HK-2 (cell line): Measurements from ENCODE around the gene HNF4A.
A peak's percentile ranks its signal among the peaks of the same experiment; 100 is the strongest.
"Not testable (repeated sequence)": the region's sequence is repeated elsewhere in the genome, so short reads cannot be mapped to it uniquely, and the experiment has no call there.

Experiments
- DNase-seq: peaks from one replicate; pipeline ENCODE4 v3.0.0-alpha.2; 2018; ENCODE audit not compliant: unreplicated experiment

Gene HNF4A

DNA sequence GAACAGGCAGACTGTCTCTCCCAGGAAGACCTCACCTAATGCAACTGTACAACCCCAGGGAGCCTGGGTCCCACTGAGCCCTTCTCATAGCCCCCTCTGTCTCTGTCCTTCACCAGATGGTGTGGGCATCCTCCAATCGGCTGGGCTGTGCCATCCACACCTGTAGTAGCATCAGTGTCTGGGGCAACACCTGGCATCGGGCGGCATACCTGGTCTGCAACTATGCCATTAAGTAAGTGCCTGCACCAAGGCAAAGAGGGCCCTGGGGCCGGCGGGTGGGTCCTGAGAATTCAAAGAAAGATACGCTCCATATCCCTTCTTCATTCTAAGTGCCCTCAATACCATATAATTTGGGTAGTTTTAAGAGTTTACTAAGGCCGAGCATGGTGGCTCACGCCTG lies 10.4 kb upstream of the HNF4A start:
- DNase-seq: no peak

DNA sequence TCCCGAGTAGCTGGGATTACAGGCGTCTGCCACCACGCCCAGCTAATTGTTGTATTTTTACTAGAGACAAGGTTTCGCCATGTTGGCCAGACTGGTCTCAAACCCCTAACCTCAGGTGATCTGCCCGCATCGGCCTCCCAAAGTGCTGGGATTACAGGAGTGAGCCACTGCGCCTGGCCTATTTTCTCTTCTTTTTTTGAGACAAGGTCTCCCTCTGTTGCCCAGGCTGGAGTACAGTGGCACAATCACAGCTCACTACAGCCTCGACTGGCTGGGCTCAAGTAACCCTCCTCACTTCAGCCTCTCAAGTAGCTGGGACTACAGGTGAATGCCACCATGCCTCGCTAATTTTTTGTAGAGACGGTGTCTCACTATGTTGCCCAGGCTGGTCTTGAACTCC lies 9.6 kb upstream of the HNF4A start:
- DNase-seq: not testable (repeated sequence)

DNA sequence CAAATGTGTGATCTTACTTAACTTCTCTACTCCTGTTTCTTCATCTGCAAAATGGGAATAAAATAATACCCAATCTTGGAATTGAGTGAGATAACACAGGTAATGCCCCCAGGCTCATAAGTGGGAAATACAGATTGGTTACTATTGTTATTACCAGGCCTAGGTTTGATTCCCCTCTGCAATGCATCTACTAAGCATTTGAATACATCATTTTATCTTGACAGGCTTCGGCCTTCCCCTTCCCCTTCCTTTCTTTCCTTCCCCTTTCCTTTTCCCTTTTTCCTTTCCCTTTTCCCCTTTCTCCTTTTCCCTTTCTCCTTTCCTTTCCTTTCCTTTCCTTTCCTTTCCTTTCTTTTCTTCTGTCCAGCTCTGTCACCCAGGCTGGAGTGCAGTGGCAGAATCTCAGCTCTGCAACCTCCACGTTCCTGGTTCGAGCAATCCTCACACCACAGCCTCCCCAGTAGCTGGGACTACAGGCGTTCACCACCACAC lies 7.3 kb upstream of the HNF4A start:
- DNase-seq: no peak

DNA sequence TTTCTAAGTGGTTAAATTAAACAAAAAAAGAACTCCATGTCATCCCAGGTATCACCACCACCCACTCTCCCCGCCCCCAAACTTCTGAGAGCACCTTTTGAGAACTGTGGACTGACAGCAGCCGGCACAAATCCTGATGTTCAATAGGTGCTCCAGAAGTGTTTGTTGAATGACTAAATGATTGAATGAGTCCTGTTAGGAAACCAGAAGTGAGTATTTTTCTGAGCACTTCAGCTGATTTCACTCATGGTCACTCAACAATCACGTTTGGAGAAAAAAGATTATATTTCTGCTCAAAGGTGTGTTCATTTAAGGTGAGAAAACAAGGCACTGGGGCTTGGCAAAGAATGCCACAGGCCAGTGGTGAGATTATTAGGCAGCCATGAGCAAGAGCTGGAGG lies 6.2 kb upstream of the HNF4A start:
- DNase-seq: no peak

DNA sequence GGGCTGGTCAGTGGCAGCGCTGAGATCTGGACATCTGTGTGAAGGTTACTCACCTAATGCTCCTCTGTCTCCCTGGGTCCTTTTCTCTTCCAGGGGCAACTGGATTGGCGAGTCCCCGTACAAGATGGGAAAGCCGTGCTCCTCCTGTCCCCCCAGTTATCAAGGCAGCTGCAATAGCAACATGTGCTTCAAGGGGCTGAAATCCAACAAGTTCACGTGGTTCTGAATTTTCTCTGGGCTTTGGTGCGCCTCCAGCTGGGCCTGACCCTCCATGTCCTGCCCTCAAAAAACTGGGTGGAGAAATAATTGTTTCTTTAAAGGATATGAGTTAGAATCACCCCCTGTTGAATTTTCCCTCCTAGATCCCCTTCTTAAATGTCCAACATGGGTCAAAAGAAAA lies 4.9 kb upstream of the HNF4A start:
- no peak for DNase-seq

DNA sequence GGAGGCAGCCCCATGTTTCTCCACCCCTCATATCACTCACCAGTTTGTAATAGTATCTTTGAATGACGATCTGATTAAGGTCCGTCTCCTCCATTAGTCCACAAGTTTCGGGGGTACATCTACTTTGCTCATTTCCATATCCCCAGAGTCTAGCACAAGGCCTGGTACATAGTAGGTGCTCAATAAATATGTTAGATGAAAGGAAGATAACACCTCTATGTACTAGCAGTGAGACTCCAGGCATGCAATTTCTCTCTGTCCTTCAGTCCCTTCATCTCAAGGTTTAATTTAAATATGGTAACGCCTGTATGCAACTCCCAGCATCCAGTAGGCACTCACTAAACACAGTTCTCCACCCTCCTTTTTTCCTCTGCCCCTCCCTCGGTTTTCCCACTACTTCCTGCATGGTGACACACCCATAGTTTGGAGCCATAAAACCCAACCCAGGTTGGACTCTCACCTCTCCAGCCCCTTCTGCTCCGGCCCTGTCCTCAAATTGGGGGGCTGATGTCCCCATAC lies 461 bp upstream of the HNF4A start:
- no peak for DNase-seq

DNA sequence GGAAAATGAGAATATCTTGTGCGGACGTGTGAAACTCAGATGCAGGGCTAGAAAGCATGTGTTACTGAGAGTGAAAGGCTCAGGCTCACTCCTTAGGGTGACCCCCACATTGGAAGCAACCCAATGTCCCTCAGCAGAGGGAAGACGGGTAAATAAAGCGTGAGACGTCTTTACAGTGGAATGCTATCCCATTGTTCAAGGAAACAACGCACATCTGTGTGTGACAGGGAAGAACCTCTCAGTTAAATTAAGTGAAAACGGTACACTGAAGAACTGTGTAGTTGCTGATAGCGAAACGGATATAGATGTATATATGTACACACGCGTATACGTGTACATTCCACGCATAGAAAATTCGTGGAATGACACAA lies 839 bp downstream of the HNF4A start:
- DNase-seq: no peak

DNA sequence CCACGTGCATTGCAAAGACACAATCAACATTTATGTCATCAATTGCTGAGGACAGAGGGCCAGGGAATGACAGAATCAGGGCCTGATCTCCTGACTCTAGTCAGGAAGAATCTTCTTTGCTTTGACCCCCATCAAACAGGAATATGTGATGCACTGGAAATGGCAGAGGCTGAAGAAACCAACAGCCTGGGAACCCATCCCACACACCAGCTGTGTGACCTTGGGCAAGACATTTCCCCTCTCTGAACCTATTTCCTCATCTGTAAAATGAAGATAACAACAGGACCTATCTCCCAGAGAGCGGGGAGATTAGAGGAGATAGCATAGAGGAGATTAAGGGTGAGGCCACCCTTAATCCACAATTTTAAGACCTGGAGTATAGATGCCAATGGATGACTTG lies 1.5 kb downstream of the HNF4A start:
- DNase-seq: no peak

DNA sequence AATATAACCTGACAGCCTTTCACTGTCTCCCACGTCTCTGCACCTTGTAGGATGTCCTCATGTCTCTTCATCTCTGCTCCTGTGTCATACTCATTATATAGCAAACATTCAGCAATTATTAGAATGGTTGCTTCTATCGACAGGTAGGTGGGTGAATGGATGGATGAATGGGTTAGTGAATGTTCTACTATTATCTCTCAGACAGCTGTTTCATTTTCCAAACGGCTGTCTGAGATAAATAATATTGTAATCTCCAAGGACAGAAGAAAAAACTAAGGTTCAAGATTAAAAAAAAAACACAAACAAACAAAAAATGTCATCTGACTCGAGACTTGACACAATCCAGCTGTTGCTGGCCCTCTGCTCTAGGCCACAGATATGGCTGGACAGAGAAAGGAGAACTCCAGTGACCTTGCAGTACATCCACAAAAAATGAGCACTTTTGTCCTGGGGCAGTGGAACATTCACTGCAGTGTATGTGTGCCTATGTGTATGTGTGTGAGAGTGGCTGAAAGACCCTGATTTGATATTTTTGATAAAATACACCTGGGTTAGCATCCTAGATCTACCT lies 2.1 kb downstream of the HNF4A start:
- no peak for DNase-seq

DNA sequence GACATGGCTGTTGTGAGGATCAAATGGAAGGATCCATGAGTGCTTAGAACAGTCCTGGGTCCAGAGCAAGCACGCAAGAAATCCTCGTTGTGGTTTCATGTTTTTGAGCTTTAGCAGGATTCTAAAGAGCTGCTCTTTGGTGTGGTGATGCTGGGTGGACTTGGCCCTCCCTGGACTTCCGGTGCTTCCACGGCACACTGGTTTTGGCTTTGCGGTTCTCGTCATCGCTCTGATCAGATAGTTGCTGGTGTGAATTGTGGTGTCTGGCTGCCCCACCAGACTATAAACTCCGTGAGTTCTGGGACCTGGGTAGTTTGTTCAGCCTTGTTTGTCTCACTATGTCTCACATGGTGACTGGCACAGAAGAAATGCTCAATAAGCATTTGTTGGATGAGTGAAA lies 3.3 kb downstream of the HNF4A start:
- peak; percentile 5 for DNase-seq

DNA sequence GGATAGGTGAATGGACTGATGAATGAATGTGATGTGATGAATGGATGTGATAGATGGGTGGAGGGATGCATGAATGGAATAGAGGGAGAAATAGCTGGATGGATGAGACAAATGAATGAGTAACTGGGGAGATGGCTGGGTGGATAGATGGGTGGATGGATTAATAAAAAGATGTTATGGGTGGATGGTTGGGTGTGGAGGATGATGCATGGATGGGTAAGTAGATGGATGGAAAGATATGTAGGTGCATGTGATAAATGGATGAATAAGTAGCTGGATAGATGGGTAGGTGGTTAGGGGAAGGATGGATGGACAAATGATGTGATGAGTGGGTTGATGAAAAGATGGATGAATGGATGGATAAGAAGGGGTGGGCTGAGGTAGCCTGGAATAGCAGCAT lies 4.7 kb downstream of the HNF4A start:
- no peak for DNase-seq

DNA sequence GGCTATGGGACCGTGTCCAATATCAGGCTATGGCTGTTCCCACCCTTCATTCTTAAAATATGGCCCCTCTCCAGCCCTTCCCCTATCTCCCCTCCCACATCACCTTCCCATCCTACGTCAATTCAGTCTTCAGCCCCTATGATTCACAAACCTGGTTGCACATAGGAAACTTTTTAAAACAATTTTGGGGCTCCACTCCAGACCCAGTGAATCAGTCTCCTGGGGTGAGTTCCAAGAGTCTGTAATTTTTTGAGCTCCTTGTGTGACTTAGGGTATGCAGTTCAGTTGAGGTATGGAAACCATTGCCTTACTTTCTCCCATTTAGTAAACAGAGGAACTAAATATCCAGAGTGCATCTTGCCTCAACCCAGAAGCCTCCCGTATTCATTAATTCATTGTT lies 5.5 kb downstream of the HNF4A start:
- DNase-seq: no peak

DNA sequence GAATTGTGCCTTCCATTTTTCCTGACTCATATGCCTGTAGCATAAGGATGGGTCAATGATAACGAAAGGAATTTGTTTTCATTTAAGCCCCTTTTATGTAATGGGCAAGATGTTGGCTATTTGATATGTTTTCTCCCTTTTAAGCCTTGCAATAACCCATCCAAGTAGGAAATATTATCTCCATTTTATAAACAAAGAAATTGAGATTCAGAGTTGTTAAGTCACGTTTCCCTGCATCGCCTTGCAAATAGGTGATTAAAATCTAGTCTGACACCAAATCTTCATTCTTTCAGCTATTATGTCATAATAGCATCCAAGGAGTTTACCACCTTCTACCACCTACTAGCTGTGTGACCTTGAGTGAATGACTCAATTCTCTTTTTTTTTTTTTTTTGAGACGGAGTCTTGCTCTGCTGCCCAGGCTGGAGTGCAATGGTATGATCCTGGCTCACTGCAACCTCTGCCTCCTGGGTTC lies 7.0 kb downstream of the HNF4A start:
- DNase-seq: no peak

DNA sequence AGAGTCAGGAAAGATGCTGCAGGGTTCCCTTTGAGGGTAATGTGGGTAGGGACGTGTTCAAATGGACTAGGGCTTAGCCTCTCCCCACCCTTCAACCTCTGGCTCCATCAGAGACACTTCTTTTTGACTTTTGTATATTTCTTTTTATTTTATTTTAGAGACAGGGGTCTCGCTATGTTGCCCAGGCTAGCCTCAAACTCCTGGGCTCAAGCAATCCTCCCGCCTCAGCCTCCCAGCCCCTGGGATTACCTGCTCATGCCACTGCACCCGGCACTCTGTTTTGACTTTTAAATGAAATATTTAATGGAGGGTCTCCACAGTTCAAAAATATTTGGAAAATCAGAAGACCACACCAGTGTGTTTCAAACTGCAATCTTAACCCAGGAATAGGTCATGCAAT lies 8.6 kb downstream of the HNF4A start:
- DNase-seq: no peak

DNA sequence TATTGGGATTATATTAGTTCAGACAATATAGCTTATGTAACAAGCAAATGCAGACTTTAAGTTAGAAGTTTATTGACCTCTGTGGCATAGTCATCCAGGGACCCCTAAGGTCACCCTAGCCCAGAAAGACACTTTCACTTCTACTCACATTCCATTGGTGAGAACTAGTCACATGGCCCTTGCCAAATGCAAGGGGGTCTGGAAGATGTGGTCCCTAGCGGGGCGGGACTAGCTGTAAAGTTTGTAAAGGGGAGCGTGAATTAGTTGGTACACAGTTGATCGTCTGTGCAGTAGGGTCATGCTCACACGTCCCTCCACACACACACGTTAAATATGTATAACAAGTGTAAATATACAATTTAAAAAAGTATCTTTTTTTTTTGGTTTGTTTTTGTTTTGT lies 9.3 kb downstream of the HNF4A start:
- DNase-seq: no peak

DNA sequence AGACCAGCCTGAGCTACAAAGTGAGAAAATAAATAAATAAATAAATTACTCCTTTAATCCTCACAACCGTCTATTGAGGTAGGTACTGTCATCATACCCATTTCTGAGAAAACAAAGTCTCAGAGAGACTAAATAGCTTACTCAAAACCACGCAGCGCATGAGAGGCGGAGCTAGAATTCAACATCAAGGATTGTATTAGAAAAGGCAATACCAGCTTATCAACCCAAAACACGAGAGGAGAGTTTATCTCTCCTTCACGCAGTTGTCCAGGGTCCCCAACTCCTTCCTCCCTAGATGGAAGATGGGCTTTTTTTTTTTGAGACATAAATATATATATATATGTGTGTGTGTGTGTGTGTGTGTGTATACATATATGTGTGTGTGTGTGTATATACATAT lies 12.2 kb downstream of the HNF4A start:
- no peak for DNase-seq

DNA sequence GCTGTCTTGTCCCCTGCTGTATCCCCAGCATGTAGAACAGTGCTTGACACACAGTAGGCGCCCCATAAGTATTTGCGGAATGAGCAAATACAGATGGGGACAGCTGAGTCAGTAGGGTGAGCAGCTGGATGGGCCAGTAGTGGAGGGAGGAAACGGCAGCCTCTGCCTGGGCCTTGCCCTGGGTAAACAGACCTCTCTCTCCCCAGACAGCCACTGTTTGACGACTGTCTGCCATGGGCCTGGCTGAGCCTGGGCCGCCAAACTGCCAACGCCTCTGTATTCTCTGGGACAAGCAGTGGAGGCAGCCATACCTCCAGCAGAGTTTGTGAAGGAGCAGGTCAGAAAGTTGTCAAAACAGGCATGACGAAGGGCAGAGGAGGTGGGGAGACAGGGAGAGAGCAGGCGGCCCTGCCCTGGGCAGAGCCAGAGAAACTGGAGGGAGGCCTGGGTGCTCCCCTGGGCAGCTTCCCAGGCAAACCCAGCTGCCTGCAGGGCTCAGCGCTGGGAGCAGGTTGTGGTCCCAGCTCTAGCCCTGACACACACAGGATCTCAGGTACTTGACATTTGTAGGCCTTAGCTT lies 15.2 kb downstream of the HNF4A start:
- no peak for DNase-seq

DNA sequence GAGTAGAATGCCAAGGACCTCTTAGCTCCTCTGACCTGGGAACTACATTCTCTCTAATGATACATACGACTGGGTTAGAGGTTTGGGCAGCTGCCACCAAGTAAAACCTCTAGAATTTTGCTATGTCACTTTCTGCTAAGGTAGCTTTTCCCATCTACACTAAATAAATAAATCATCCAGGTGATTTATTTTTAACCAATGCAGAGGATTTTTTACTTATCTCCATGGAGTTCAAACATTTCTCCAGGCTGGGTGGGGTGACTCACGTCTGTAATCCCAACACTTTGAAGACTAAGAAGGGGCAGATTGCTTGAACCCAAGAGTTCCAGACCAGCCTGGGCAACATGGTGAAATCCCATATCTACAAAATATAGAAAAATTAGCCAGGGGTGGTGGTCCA lies 27.1 kb downstream of the HNF4A start:
- no peak for DNase-seq

DNA sequence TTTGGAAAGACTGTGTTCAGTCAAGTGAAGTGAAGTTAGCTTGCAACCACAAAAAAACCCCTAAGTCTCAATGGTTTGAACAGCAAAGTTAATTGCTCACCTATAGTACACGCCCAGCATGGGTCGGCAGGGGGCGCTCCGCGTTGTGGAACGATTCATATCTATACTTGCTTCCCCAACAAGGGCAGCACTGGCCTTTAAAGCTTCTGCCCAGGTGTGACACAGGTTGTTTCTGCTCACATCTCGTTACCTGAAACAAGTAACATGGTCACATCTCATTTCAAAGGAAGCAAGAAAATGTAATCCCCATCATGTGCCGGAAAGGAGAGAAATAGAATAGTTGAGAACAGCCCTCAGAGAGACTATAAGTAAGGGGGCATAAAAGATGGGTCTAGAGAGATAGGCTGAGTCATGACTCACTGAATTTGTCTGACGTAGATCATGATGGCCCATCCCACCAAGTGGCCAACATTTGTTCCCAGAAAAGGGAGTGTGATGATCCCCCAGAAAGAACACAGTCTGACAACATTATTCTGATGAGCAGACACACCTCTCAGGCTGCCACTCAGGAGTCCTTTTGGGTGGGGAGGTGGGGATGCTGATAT lies 29.0 kb downstream of the HNF4A start:
- peak; percentile 78 for DNase-seq

DNA sequence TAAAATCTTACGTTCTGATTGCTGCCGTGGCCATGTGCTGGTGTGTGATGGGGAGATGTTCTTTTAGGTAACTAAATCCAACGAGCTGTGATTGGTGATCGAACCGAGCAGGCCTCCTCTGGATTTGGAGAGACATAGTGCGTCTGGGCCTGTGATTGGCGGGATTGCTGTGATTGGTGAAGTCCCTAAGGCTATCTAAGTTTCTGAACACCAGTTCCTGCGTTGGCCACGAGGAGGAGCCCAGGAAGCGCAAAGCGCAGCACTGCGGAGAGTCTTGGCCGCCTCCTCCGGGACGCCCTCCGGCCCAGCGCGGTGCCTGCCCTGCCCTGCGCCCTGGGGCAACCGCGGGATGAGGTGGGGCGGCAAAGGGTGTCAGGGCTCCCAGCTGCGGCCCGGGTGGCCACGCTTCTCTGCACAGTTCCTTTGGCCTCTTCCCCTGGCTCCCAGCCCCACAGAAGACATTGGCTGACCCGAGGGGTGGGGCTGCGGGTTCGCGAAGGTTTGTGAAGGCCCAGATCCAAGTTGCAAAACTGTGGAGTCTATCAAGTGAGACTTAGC lies 33.0 kb downstream of the HNF4A start:
- DNase-seq: peak; percentile 73

DNA sequence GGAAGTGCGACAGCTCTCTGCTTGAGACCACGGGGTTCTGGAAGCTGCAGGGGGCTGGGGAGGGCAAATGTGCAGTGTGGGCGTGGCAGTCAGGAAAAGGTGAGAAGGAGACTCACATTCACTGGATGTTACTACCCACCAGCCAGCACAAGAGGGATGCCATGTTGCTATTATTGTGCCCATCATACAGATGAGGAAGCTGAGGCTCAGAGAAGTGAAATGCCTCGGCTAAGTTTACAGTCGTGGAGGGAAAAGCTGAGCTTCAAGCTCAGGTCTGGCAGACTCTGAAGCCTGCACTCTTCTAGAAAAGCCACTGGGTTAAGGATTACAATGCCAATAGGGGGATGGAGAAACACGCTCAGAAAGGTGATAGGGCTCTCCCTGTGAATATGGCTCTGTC lies 34.4 kb downstream of the HNF4A start:
- no peak for DNase-seq

DNA sequence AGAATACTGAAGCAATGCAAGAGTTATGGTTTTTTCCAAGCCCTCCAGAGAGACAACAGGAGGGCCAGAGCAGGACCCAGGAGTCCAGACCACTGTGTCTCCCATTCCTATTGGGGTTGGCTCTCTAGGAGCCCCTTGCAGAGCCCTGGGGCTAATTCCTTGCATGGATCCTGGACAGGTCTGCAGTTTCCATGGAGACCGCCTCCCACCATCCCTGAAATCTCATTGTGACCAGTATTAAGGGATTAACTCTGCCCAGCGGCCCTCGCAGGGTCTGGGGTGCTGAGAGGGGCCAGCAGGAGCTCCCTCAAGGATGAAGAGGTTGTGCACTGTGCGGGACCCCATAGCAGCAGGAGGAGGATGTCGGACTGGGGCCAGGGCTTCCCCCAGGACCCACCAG lies 34.8 kb downstream of the HNF4A start:
- DNase-seq: no peak

DNA sequence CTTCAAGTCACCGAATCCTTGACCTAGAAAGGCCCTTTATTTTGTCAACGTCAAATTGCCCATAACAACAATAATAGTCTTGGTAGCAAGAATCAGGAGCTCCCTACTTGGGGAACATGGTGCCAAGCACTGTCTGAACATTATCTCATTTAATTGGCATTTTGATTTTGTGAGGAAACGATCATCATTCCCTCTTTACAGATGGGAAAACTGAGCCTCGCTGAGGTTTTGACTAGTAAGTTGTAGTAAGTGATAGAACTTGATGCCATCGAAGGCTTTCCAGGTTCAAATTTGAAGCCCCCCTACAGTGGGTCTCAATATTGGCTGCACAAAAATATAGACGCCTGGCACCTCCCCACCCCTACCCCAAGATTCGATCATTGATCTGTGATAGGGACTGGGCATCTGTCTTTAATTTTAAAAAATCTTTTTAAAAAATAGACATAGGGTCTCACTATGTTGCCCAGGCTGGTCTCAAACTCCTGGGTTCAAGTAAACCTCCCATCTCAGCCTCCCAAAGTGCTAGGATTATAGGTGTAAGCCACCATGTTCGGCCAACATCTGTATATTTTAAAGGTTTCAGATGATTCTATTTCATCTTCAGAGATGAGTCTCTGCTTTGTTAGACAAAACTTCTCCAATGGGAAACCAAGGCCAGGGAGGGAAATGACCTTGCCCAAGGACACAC lies 36.7 kb downstream of the HNF4A start:
- DNase-seq: no peak
